Activated gamma-delta T cell (primary cell): Measurements from ENCODE around the gene OARD1.
"Not testable (repeated sequence)": the region's sequence is repeated elsewhere in the genome, so short reads cannot be mapped to it uniquely, and the experiment has no call there.

Experiments used
- DNase-seq: peaks from one replicate; lab custom pipeline; 2025; lab: John Stamatoyannopoulos, UW

The OARD1 gene

DNA sequence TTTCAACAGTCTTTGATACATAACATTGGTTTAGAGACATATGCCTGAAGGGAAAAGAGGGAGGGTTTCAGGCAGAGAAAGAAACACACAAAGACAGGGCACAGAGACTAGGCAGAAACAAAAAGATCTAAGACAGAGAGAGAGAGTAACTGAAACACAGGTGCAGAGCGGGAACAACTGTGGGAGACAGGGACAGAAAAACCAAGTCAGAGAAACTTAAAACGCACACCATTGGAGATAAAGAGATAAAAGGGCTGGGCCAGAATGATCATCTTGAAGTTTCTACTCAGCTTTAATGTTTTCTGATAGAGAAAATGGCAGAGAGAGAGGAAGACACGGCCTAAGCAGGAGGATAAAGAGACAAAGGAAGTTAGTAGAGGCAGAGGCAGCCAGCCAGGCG, 44.9 kb downstream of the OARD1 start:
- DNase-seq: no peak

DNA sequence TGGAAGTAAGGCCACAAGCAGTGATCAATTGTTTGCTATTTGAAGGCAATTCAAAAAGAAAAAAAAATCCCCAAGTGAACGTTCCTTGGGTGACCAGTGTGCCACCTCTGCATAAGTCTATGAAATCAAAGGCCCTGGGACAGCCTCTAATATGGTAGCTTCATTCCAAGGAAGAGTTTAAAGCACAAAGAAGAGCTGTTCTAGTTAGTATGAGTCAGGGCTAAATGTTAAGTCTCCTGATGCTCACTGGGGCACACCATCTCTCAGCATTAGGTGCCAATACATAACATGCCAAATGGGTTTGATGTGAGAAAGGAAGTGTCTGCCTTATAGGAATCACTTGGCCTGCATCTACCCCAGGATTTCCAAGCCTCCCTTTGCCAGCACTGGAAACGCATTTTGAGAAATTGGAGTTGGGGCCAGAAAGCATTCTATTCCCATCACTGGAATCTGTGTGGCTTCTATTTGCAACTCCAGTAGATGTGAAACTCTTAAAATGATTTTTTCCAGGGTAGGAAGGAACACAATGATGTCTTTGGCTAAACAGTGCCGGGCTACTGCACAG, 46.1 kb downstream of the OARD1 start:
- no peak for DNase-seq

DNA sequence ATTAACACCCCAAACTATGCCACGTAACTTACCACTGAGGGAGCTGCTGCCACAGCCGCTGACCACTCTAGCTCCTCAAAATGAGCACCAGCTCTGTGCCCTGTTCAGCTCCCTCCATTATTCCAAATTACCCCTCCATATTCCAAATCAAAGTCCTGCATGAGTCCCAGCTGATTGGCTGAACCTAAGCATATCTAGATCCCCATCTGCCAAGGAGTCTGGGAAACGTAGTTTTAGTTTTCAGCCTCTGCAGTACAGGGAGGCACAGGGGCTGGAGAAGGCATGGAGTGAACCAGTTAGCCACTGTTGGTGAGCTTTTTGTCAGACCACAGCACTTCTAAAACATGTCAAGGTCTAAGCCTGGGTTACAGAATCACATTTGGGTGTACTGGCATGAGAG, 49.0 kb downstream of the OARD1 start:
- no peak for DNase-seq

DNA sequence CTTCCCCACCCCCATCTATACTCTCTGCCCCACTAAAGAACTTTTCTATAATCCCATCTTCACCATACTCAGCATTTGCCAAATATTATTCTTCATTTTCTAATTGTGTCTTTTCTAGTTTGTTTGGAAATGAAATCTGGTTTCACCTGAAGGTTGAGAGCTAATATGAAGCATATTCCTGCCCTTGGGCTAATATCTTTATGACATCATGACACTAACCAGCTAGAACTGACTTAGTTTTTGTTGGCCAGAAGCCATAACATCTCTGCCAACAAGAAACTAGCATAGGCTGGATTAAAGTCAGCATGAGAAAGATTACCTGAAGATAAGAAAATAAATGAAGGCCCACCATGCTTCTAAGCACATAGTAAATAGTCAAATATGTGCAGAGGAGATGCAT, 49.9 kb downstream of the OARD1 start:
- no peak for DNase-seq

DNA sequence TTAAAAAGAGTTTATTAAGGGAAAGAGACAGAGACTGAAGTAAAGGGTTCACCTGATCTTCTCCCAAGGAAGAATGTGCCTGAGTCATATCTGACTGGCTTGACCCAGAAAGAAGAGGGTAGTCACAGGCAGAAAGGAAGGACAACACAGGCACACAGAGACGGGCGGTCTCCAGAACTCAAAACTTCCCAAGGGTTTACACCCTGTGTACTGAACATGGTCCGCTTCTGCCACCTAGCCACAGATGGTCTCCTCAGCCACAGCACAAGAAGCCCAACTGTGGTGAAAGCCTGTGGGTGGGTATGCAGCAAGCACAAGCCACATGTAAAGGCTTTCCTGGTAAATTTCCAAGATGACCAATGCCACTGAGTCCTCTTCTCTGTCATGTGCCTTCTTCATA, 50.3 kb downstream of the OARD1 start:
- no peak for DNase-seq

DNA sequence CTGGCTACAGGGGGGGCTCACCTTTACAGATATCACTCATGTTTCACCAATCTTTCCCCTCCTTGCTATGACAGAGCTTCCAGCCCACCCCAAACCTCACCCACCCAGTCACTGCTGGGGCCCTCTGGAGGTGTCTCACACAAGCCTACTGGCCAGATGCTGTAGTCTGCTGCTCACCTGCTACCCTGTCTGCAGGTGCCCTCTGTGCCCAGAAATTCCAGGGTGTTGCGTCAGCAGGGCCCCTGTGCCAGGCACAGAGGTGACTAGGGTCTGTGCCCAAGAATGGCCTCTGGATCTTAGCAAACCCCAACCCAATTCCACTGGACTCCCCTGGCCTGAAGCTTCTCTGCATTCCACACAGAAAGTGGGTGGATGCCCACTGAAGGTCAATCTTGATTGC, 54.5 kb downstream of the OARD1 start:
- DNase-seq: no peak

DNA sequence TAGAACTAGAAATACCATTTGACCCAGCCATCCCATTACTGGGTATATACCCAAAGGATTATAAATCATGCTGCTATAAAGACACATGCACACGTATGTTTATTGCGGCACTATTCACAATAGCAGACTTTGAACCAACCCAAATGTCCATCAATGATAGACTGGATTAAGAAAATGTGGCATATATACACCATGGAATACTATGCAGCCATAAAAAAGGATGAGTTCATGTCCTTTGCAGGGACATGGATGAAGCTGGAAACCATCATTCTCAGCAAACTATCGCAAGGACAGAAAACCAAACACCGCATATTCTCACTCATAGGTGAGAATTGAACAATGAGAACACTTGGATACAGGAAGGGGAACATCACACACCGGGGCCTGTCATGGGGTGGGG, 56.3 kb downstream of the OARD1 start:
- DNase-seq: not testable (repeated sequence)

DNA sequence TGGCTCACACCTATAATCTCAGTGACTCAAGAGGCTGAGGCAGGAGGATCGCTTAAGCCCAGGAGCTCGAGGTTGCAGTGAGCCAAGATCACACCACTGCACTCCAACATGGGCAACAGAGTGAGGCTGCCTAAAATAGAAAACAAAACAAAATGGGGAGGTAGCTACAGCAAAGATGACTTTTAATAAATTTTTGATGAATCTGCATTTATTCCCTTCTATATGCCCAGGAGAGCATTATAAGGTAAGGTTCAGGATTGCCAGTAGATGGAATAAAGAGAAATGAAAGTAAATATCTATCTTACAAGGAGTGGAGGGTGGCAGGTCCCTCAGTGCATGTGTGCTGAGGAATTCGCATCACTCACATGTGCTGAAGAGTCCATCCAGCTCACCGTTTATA, 57.4 kb downstream of the OARD1 start:
- no peak for DNase-seq
